Stomach smooth muscle (tissue), 2 donors: ENCODE data around the gene POLR3A.

Experiments
- H3K27ac ChIP-seq: one replicate; pipeline ENCODE4 v1.7.0; 2013; ENCODE audit warnings: mild to moderate bottlenecking, low read length, inconsistent platforms
- H3K27me3 ChIP-seq, 2 donors: one replicate each; pipeline ENCODE4 v1.7.0; 2013; ENCODE audit warnings: low read length in 2 of 2; ENCODE audit not compliant: insufficient read depth in 2 of 2, control insufficient read depth in 1 of 2
- H3K36me3 ChIP-seq, 2 donors: one replicate each; pipeline ENCODE4 v1.7.0; 2013; ENCODE audit warnings: low read length in 2 of 2; ENCODE audit not compliant: control insufficient read depth in 2 of 2, insufficient read depth in 2 of 2
- H3K4me1 ChIP-seq: one replicate; pipeline ENCODE4 v1.7.0; 2013; ENCODE audit warnings: low read length; ENCODE audit not compliant: control insufficient read depth, insufficient read depth
- H3K4me3 ChIP-seq, 2 donors: one replicate each; pipeline ENCODE4 v1.7.0; 2013; ENCODE audit warnings: low read length in 2 of 2
- H3K9ac ChIP-seq, 2 donors: one replicate each; pipeline ENCODE4 v1.7.0; 2013; ENCODE audit warnings: low read length in 2 of 2, mild to moderate bottlenecking in 1 of 2
- H3K9me3 ChIP-seq, 2 donors: one replicate each; pipeline ENCODE4 v1.7.0; 2013; ENCODE audit warnings: low read length in 2 of 2; ENCODE audit not compliant: control insufficient read depth in 2 of 2
- donor health status: healthy.
- donor health status: Pancreatic carcinoma.

The POLR3A gene

DNA sequence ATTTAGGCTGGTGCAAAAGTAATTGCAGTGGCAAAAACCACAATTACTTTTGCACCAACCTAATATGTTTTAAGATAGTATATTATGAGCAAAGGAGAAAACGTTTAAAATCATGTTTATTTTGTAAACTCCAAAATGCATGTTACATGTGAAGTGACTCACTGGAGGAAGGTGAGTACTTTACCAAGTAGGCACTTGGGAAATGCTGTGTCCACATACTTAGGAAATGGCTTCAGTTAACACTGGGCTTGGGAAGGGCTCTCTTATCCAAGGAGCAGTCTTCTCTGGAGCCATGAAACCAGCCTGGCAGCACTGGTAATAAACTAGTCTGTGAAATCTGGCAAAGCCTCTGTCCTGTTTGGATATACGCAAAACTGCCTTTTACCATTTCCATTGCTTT lies 8.8 kb upstream of the POLR3A start:
- Histone ChIP-seq H3K9me3 (no peaks in the 10 kb centered on the region), H3K27ac (no peak overlapping the region), H3K36me3 (peaks cover 61 to 66% of the 10 kb centered on the region in 2 donors), H3K9ac (no peak overlapping the region), H3K4me1 (peaks cover 21% of the 10 kb centered on the region), H3K27me3 (no peaks in the 10 kb centered on the region), H3K4me3 (no peak overlapping the region)

DNA sequence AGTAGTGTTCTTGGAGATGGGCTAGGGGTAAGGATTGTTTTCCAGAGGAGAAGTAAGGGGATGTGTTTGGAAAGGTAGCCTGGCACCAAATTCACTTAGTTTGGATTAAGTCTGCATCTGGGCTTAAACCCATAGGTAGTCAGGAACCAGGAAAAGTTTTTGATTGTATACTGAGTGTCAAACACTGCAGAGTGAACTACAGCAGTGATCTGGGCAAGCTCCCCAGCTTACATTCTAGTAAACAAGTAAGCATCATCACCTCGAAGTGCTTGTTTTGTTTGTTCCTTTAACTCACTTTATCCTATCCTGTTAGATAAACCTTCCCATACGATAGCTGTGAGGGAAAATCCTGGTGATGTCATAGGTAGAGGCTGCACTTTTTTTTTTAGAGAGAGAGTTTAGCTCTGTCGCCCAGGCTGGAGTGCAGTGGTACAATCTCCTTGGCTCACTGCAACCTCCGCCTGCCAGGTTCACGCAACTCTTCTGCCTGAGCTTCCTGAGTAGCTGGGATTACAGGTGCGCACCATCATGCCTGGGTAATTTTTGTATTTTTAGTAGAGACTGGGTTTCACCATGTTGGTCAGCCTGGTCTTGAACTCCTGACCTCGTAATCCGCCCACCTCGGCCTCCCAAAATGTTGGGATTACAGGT lies 6.7 kb upstream of the POLR3A start:
- Histone ChIP-seq H3K36me3 (peaks cover 47 to 50% of the 10 kb centered on the region in 2 donors), H3K4me1 (peaks cover 21% of the 10 kb centered on the region), H3K9ac (no peak overlapping the region)

DNA sequence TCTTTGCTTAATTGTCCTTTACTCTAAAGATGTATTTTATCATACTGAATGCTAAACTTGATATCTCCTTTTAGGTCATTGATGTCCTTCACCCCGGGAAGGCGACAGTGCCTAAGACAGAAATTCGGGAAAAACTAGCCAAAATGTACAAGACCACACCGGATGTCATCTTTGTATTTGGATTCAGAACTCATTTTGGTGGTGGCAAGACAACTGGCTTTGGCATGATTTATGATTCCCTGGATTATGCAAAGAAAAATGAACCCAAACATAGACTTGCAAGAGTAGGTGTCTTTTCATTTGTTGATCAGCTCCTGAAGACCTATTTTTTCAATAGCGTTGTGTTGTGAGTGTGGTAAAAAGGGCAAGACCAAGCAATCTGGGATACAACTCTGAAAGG lies 6.1 kb upstream of the POLR3A start:
- Histone ChIP-seq H3K4me3 (peak overlapping the region in 1 of 2 donors; percentile 61), H3K9me3 (no peaks in the 10 kb centered on the region), H3K4me1 (peaks cover 21% of the 10 kb centered on the region), H3K27me3 (no peaks in the 10 kb centered on the region), H3K36me3 (peaks cover 41 to 44% of the 10 kb centered on the region in 2 donors), H3K27ac (no peak overlapping the region), H3K9ac (no peak overlapping the region)

More for the DNA sequence above, 6.7 kb upstream of the POLR3A start:
- no peaks in the 10 kb centered on the region for H3K9me3 ChIP-seq
- H3K4me3 ChIP-seq: no peak overlapping the region
- no peak overlapping the region for H3K27ac ChIP-seq
- no peaks in the 10 kb centered on the region for H3K27me3 ChIP-seq

DNA sequence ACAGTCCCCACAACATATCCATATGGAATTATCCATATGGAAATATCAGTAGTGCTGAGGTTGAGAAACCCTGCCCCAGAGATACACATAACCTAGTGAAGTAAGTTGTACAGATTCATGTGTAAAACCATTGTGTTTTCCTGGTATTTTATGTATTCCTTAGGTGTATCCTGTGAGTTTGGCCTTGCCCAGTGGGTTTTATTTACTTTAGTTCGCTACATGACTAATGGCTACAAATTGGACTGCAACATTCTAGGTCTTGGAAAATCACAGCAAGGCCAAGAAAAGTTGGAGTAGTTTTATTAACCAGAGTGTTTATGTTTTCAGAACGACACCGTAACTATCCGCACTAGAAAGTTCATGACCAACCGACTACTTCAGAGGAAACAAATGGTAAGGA lies 5.7 kb upstream of the POLR3A start:
- no peaks in the 10 kb centered on the region for H3K9me3 ChIP-seq
- H3K9ac ChIP-seq: peak overlapping the region; percentile 81 to 91
- peaks cover 21% of the 10 kb centered on the region for H3K4me1 ChIP-seq
- no peaks in the 10 kb centered on the region for H3K27me3 ChIP-seq
- H3K4me3 ChIP-seq: peak overlapping the region; percentile 61 to 98
- H3K36me3 ChIP-seq: peaks cover 39 to 41% of the 10 kb centered on the region in 2 donors
- H3K27ac ChIP-seq: peak overlapping the region; percentile 7

DNA sequence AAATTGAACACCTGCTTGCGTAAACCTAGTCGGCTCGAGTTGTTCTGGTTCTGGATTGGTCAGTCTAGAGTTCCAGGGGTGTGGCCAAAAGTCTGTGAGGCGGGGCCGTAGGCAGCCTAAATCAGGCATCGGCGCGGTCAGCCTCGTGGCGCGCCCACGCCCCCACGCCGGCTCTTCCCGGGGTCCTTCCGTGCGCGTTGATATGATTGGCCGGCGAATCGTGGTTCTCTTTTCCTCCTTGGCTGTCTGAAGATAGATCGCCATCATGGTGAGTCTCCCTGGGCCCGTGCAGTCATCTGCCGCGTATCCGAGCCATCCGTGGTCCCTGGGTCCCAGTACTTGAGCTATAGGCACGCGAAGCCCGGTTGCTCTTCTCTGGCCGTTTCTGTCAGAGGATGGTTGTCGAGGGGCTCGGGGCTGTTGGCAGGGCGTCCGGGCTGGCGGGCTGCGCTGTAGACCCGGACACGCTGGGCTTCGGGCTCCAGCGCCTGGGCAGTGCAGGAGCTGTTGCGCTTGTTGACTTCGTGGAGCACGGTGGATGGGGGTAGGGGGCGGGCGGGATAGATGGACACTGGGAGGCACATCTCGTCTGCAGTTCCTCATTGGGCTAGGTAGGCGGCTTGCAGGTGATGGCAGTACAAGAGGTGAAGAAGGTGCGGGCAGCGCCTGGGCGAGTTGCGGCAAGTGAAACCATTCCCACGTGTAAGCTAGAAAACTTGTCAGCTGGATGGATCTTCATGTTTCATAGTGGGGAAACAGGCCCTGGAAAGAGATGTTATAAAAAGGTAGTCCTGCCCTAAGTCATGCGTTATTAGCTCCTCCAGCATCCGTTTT lies 4.5 kb upstream of the POLR3A start, which contains the start of gene RPS24:
RPS24 (plus strand) TSS at position 227 of the 834 bp plus-strand sequence; CDS start at position 266, 39 bp downstream.
- Histone ChIP-seq H3K36me3 (peaks cover 29 to 30% of the 10 kb centered on the region in 2 donors), H3K4me3 (peak within 1 kb of the TSS; percentile 73 to 98), H3K27ac (peak within 1 kb of the TSS; percentile 66), H3K9ac (peak within 1 kb of the TSS; percentile 81 to 91), H3K4me1 (peaks cover 25% of the 10 kb centered on the region), H3K9me3 (no peaks in the 10 kb centered on the region), H3K27me3 (no peaks in the 10 kb centered on the region)

DNA sequence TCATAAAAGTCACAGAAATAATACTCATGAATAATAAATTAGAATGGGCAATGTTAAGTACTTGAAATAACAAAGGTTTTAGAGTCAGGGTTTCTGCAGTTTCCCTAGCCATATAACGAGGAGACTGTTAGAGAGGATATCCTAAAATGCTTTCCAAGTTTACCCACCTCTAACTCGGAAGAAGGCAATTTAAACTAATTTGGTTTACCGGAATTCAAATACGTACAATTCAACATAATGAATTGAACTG lies 4.0 kb upstream of the POLR3A start:
- no peaks in the 10 kb centered on the region for H3K27me3 ChIP-seq
- H3K27ac ChIP-seq: peak overlapping the region; percentile 66
- H3K36me3 ChIP-seq: peaks cover 25 to 29% of the 10 kb centered on the region in 2 donors
- H3K9me3 ChIP-seq: no peaks in the 10 kb centered on the region
- H3K9ac ChIP-seq: peak overlapping the region; percentile 41 to 55
- peak overlapping the region; percentile 73 to 98 for H3K4me3 ChIP-seq
- H3K4me1 ChIP-seq: peaks cover 31% of the 10 kb centered on the region

DNA sequence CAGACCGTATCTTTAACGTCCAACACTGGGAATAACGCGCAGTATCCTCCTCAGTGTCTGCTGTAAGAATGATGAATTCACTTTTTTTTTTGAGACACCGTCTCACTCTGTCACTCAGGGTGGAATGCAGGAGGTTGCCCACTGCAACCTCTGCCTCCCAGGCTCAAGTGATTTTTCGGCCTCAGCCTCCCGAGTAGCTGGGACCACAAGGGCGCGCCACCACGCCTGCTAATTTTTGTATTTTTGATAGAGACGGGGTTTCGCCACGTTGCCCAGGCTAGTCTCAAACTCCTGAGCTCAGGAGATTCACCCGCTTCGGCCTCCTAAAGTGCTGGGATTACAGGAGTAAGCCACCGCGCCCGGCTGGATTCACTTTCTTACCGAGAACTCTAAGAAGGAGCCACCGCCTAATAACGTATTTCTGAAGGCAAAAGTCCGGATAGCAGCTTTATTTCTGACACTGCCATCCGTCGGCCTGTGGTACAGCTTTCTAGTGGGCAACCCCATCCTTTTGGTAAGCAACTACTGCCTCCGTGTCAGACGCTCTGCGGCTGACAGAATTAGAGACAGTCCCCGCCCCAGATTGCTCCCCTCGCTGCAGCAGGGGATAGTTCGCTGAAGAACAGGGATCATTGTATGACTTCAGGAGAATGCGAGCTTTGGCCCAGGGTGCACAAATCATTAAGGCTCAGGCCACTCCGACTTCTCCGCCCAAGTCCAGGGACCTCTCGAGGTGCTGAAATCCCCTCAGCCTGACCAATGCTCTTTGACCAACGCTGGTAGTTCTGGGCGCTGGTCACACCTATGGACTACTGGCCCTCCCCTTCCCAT lies 662 bp downstream of the POLR3A start:
- Histone ChIP-seq H3K4me1 (peaks cover 22% of the 10 kb centered on the region), H3K9ac (peak overlapping the region; percentile 92 to 97), H3K36me3 (peaks cover 18 to 21% of the 10 kb centered on the region in 2 donors), H3K9me3 (no peaks in the 10 kb centered on the region), H3K4me3 (peak overlapping the region; percentile 88 to 100), H3K27me3 (no peaks in the 10 kb centered on the region), H3K27ac (peak overlapping the region; percentile 81)

DNA sequence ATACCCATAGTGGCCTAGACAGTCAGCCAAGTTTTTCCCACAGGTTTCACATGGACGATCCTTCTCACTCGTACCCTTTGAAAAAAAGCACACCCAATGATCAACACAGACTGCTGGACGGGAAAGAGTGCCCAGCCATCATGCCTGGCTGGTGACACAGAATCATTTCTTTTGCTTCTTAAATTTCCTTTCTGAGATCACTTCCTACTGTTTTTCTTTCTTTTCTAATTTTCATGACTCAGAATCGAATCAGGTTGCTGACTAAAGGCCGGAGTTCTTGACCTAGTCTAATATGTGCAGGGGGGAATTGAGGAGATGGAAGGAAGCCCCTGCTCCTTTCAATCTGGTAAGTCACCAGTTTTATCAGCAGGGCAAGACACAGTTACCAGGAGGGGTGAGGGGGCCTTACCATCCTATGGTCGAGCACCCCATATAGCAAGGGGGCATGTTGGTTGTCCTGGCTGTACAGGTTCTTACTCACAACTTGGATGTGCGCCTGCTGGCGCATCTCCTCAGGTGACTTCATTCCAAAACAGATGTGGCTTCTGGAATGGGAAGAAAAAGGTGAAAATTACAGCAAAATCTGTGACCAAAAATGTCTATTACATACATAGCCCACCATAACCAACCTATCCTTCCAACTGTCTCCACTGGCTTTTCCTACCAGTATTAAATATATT lies 3.5 kb downstream of the POLR3A start:
- Histone ChIP-seq H3K27me3 (no peaks in the 10 kb centered on the region), H3K9ac (no peak overlapping the region), H3K36me3 (peaks cover 38 to 46% of the 10 kb centered on the region in 2 donors), H3K9me3 (no peaks in the 10 kb centered on the region), H3K27ac (no peak overlapping the region), H3K4me3 (no peak overlapping the region), H3K4me1 (peaks cover 22% of the 10 kb centered on the region)

DNA sequence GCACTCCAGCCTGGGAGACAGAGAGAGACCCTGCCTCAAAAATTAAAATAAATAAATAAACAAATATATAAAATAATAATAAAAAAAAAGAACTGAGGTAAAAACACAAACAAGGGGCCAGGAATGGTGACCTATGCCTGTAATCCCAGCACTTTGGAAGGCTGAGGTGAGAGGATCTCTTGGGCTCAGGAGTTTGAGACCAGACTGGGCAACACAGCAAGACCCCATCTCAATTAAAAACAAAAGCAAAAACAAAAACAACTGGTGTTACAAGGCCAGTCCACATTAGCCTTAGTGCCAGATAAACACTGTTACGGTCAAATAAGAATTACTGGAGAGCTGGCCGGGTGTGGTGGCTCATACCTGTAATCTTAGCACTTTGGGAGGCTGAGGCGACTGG lies 5.6 kb downstream of the POLR3A start:
- Histone ChIP-seq H3K9me3 (no peaks in the 10 kb centered on the region), H3K36me3 (peaks cover 48 to 55% of the 10 kb centered on the region in 2 donors)

DNA sequence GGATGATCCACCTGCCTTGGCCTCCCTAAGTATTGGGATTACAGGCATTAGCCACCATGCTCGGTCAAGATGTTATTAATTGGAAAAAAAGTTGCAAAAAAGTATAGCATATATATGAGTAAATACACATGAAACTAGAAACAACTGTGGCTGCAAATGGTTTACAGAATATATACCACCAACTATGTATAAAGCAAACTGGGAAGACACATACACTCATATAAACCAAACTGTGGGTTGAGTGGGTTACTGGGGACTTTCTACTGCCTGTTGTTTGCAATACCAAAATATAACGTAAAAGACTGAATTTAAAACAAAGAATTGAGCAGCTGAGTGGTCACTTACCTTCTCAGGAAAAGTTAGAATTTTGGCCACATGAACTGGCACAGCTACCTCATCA lies 8.1 kb downstream of the POLR3A start:
- Histone ChIP-seq H3K4me3 (no peak overlapping the region), H3K4me1 (no peaks in the 10 kb centered on the region), H3K36me3 (peaks cover 63 to 65% of the 10 kb centered on the region in 2 donors), H3K9me3 (no peaks in the 10 kb centered on the region), H3K9ac (no peak overlapping the region), H3K27me3 (no peaks in the 10 kb centered on the region), H3K27ac (no peak overlapping the region)

More for the DNA sequence above, 5.6 kb downstream of the POLR3A start:
- no peak overlapping the region for H3K4me3 ChIP-seq
- no peak overlapping the region for H3K27ac ChIP-seq
- no peak overlapping the region for H3K9ac ChIP-seq
- H3K4me1 ChIP-seq: peaks cover 16% of the 10 kb centered on the region
- H3K27me3 ChIP-seq: no peaks in the 10 kb centered on the region
